ENCODE results near the gene ARPC1B.

ARPC1B gene

GRCh38 chr7:99396418-99397296, 22.1 kb downstream of the ARPC1B start:
- in situ Hi-C loops (cut with MboI; ENCODE audit: low pct_unique_long_range_greater_than_20kb, low sequenced_read_pairs, unreplicated experiment) = no loop called here
- TF ChIP-seq CTCF (IDR thresholded peaks at IDR 0.05; ENCODE audit: extremely low read depth, insufficient read depth, missing control alignments) = no peak

GRCh38 chr7:99397297-99397983, 22.9 kb downstream of the ARPC1B start:
- TF ChIP-seq CTCF (IDR thresholded peaks at IDR 0.05; ENCODE audit: extremely low read depth, insufficient read depth, missing control alignments) = no peak
- in situ Hi-C loops (cut with MboI; ENCODE audit: low pct_unique_long_range_greater_than_20kb, low sequenced_read_pairs, unreplicated experiment) = no loop called here
- DNase-seq (ENCODE audit: low spot score) = no peak

More at GRCh38 chr7:99396418-99397296, 22.1 kb downstream of the ARPC1B start:
- DNase-seq (ENCODE audit: low spot score) = no peak

- no peak for DNase-seq (ENCODE audit: low spot score)
- TF ChIP-seq CTCF (IDR thresholded peaks at IDR 0.05; ENCODE audit: extremely low read depth, insufficient read depth, missing control alignments) = no peak
- in situ Hi-C loops (cut with MboI; ENCODE audit: low pct_unique_long_range_greater_than_20kb, low sequenced_read_pairs, unreplicated experiment) = no loop called here
Observed at GRCh38 chr7:99398891-99399445, 24.4 kb downstream of the ARPC1B start.

GRCh38 chr7:99399597-99399996, 25.1 kb downstream of the ARPC1B start:
- no peak for TF ChIP-seq CTCF (IDR thresholded peaks at IDR 0.05; ENCODE audit: extremely low read depth, insufficient read depth, missing control alignments)
- in situ Hi-C loops (cut with MboI; ENCODE audit: low pct_unique_long_range_greater_than_20kb, low sequenced_read_pairs, unreplicated experiment) = no loop called here
- no peak for DNase-seq (ENCODE audit: low spot score)

- no peak for TF ChIP-seq CTCF (IDR thresholded peaks at IDR 0.05; ENCODE audit: extremely low read depth, insufficient read depth, missing control alignments)
- DNase-seq (ENCODE audit: low spot score) = no peak
- in situ Hi-C loops (cut with MboI; ENCODE audit: low pct_unique_long_range_greater_than_20kb, low sequenced_read_pairs, unreplicated experiment) = no loop called here
Observed at GRCh38 chr7:99402854-99403253, 28.3 kb downstream of the ARPC1B start.

GRCh38 chr7:99403764-99404163, 29.2 kb downstream of the ARPC1B start:
- in situ Hi-C loops (cut with MboI; ENCODE audit: low pct_unique_long_range_greater_than_20kb, low sequenced_read_pairs, unreplicated experiment) = no loop called here

More at GRCh38 chr7:99403764-99404163, 29.2 kb downstream of the ARPC1B start:
- DNase-seq (ENCODE audit: low spot score) = no peak
- TF ChIP-seq CTCF (IDR thresholded peaks at IDR 0.05; ENCODE audit: extremely low read depth, insufficient read depth, missing control alignments) = no peak

Data from GM13977 (cell line).